GM10266 (cell line): ENCODE results near the gene SGCA.

Experiments
- DNase-seq: peaks from one replicate; pipeline ENCODE4 v3.0.0; 2012; ENCODE audit errors: extremely low spot score
- TF ChIP-seq, protein P1 (sequence below): IDR thresholded peaks from 2 replicates; pipeline ENCODE4 v1.5.1; 2012; ENCODE audit warnings: mild to moderate bottlenecking, low read depth; ENCODE audit not compliant: control insufficient read depth, insufficient read depth; ENCODE audit errors: missing control alignments

Gene SGCA

DNA sequence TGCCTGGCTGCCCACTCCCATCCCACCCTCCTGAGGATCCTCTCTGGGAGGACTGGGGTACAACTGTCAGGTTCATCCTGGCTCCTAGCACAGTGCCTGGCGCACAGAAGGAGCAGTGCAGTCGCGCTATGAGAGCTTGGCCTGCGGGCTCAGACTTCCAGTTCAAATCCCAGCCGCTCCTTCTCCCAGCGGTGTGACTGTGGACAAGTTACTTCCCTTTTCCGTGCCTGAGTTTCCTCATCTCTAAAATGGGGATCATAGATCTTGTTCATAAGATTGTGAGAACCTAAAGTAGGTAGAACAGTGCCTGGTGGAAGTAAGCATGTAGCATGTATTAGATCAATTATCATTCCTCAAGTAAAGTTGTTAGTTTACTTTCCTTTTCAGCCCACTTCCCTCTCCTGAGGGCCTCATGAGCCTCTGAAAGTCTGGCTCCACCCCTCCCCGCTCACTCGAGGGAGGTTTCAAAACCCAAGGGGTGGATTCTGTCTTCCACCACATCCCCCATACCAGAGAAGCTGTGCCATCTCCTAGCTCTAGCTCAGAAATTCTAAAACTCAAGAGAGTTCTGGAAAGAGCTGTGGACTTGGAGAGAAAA, 55.6 kb downstream of the SGCA start:
- no peak for DNase-seq
- TF ChIP-seq, protein P1, sequence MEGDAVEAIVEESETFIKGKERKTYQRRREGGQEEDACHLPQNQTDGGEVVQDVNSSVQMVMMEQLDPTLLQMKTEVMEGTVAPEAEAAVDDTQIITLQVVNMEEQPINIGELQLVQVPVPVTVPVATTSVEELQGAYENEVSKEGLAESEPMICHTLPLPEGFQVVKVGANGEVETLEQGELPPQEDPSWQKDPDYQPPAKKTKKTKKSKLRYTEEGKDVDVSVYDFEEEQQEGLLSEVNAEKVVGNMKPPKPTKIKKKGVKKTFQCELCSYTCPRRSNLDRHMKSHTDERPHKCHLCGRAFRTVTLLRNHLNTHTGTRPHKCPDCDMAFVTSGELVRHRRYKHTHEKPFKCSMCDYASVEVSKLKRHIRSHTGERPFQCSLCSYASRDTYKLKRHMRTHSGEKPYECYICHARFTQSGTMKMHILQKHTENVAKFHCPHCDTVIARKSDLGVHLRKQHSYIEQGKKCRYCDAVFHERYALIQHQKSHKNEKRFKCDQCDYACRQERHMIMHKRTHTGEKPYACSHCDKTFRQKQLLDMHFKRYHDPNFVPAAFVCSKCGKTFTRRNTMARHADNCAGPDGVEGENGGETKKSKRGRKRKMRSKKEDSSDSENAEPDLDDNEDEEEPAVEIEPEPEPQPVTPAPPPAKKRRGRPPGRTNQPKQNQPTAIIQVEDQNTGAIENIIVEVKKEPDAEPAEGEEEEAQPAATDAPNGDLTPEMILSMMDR: no peak

DNA sequence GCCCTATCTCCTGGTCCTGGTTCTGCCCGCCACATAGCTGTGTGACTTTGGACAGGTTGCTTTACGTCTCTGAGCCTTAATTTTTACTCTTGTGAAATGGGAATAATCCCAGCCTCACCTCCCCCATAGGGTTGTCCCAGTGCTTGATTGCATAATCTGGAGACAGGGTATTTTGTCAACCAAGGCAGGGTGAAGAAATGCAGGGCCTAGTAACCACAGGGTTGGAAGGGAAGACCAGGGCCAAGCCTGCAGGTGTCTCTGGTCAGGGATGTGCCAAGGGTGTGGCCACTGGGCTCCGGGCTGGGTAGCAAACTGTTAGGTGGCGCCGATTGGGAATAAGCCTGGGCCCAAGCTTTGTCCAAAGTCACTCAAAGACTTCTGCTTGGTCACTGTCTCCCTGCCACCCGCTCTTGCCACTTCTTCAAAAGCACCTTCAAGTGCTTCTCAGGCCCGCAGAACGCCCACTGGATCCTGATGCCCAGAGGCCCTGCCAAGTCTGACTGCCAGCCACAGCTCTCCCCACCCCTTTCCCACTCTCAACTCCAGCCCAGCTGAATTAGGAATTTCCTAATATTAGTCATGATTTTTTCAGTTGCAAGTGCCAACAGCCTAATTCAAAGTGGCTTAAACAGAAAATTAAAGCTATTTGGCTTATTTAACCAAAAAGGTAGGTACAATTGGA, 56.2 kb downstream of the SGCA start:
- DNase-seq: no peak
- TF ChIP-seq, protein P1: no peak

DNA sequence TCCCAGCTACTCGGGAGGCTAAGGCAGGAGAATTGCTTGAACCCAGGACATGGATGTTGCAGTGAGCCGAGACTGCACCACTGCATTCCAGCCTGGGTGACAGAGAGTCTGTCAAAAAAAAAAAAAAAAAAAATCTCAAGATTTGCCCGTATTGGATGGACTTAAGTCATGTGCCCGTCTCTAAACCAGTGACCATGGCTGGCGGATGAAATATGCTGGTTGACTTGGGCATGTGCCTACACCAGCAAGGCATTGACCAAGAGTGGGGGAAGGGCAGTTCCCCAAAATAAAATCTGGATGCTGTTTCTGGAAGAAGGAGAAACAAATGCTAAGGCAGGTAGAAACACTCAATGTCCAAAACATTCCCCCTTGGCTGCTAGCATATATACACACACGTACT, 57.1 kb downstream of the SGCA start:
- TF ChIP-seq, protein P1: no peak
- no peak for DNase-seq
